Pons (tissue), 1 donor: ENCODE results near the gene RCBTB1.
A peak's percentile ranks its signal among the peaks of the same experiment; 100 is the strongest.
"Not testable (repeated sequence)": the region's sequence is repeated elsewhere in the genome, so short reads cannot be mapped to it uniquely, and the experiment has no call there.

Experiments used
- DNase-seq: peaks from one replicate; pipeline ENCODE4 v3.0.0-alpha.2; 2016; ENCODE audit warnings: low spot score

The RCBTB1 gene

DNA sequence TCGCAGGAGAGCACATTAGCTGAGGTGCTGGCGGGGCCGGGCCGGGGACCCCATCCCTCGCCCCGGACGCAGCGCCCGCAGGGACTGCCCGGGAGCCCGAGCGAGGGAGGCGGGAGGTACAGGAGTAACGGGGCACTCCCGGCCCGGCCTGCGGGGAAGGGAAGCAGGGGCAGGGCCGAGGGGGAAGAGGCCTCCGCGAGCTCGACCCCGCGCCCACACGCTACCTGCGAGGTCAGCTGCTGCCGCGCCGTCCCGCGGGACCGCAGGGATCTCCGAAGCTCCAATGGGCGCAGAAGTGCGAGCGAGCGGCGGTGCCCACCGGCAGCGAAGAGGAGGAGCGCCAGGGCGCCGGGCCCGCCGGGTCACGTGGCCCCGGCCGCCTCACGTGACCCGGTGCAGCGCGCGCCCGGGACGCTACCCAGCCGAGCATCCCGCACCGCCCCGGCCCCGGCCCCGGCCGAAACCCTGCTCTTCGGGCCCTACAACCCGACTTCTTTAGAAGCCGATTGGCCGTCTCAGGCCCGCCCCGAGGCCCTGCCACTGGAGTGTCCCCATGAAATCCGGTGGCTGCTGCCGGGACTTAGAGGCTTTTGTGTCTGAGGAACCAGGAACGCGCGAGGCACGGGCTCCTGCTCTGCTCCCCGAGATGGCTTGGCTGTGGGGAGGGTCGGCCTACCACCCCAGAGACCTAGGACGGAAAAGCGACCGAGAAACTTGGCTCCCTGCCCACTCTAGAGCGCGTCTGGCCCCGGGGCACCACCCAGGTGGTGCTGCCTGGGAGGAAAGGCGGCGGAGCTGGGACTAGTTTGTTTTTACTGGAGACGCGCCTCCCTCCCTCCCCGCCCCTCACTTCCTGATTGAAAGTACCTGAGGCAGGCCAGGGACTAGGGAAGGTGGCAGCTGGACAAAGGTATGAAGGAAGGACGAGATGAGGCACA, at the start of gene RCBTB1:
TSS of gene RCBTB1 (minus strand) at position 339 of the 938 bp plus-strand sequence. CDS start 18,279 bp downstream, outside the sequence.
- DNase-seq, result peak; percentile 60

DNA sequence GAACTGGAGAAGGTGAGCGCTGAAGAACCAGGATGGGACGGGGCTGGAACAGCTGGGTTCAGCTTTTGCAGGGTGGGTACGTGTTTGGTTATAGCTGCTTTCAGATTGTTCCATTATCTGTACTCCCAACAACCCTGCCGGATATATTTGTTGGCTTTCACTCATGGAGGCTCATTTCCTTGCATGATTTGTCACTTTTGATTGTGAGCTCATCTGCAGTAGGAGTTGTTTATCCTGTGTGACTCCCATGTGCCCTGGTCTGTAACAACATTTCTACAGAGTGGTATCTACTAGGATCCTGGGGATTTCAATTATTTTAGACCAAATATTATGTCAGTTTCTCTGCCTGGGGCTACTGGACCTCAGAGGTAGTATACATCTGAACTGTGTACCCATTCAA, 48.4 kb upstream of the RCBTB1 start:
- no peak for DNase-seq

DNA sequence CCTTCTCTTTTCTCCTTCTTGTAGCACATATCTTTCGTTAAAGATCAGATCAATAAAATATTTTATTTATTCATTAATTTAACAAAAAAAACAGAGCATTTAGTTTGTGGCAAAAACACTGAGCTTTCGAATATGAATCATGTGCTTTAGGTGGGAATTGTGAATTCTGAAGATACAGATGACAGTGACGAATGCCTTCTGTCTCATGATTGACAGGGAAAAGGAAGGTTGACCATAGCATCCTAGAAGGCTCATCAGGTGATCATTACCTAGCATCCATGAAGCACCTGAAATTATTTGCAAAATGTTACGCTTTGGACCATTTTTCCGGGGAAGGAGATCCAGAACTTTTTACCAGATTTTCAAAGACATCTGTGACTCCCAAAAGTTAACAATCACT, 46.8 kb upstream of the RCBTB1 start:
- DNase-seq, result no peak

DNA sequence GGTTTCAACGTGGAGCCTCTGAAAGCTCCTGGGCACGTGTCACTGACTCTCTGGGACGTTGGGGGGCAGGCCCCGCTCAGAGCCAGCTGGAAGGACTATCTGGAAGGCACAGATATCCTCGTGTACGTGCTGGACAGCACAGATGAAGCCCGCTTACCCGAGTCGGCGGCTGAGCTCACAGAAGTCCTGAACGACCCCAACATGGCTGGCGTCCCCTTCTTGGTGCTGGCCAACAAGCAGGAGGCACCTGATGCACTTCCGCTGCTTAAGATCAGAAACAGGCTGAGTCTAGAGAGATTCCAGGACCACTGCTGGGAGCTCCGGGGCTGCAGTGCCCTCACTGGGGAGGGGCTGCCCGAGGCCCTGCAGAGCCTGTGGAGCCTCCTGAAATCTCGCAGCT, 45.2 kb upstream of the RCBTB1 start:
- DNase-seq, result no peak

DNA sequence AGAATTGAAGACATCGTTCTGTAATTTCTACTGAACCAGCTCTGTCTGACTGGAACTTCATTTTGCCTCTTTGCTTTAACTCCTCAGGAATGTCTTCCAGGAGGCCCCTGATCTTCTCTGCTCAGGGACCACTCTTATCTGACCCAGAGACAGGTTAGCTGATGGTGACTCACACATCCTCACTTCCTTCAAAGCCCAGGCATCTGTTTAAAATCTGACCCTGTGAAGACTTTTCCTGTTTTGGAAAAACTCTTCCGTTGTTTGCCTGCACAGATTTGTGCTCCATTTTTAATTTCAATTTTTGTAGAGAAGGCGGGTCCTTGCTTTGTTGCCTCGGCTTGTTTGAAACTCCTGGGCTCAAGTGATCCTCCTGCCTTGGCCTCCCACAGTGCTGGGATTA, 44.6 kb upstream of the RCBTB1 start:
- no peak for DNase-seq

DNA sequence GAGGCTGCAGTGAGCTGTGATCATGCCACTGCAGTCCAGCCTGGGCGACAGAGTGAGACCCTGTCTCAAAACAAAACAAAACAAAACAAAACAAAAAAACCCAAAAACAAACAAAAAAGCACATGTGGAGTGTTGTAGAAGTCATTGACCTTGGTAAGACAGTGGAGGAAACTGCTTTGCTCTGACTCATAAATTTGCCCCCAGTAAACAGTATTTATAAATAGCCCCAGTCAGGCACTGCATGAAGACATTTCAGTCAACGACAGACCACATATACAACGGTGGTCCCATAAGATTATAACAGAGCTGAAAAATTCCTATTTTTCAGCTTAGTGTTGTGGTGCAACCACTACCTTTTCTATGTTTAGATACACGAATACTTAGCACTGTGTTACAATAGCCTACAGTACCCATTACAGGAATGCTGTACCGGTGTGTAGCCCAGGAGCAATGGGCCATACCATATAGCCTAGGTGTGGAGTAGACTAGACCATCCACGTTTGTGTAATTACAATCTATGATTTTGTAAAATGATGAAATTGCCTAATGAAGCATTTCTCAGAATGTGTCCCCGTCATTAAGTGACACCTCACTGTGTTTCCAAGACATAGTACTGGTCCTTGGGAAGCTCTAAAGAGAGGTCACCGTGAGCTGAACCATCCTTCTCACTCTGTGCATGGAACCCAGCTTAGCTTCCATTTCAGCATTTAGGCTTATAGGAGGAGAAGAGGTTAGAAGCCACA, 44.0 kb upstream of the RCBTB1 start:
- no peak for DNase-seq

DNA sequence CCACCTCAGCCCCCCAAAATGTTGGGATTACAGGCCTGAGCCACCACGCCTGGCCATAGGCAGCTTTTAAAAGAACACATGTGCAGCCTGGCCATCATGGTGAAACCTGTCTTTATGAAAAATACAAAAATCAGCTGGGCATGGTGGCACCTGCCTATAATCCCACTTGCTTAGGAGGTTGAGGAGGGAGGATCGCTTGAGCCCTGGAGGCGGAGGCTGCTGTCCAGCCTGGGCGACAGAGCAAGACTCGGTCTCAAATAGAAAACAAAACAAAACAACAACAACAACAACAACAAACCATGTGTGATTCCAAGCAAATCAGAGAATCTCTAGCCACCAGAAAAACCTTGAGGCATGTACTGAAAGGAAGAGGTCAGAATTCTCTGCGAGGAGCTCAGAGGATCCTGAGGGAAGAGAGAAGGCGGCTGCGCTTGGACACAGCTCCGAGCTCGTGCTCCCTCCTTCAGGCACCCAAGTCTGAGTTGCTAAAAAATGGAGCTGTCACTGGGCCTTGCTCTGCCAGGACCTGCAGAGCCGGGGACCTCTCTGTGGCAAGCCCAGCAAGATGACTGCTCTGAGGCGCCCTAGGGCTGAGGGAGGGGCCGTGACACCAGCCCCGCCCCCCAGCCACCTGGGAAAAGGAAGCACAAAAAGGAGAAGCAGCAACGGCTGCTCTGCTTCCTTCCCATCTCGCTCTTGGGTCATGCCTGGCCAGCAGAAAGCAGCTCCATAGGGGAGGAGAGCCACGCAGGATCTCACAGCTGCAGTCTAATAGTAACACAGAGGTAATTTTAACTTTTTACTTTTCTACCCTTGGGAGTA, 42.7 kb upstream of the RCBTB1 start, which contains the start of gene ARL11:
TSS of gene ARL11 (plus strand) at position 677 of the 822 bp plus-strand sequence. CDS start 1,941 bp downstream, outside the sequence.
- DNase-seq, result peak; percentile 51

DNA sequence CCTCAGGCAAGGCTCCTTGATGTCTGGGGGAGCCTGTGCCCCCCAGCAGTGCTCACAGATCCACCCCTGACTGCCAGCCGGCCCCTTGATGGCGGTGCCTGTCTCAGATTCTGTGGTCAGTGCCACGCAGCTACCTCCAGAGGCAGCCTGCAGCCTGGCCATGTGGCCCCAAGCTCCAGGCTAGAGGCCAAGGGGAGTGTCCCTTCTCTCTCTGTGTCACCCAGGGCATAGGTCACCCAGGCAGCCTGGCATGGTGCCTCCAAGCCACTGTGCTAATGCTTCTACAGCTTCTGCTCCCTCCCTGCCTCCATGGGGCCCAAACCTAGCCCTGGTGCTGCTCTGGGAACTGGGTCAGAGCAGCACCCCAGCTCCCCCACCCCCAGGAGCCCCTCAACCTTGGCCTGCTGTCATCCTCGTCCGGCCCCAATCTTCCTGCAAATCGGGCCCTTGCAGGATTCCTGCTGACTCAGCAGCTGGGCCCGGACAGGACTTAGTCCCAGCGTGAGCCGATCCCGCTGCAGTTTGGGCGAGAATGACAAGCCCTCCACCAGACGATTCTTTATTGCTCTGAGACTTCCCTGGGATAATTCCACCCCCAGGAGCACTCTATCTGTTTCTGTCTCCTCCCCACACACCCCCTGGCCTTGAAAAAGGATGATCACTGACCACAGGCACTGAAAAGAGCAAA, 40.2 kb upstream of the RCBTB1 start:
- no peak for DNase-seq

DNA sequence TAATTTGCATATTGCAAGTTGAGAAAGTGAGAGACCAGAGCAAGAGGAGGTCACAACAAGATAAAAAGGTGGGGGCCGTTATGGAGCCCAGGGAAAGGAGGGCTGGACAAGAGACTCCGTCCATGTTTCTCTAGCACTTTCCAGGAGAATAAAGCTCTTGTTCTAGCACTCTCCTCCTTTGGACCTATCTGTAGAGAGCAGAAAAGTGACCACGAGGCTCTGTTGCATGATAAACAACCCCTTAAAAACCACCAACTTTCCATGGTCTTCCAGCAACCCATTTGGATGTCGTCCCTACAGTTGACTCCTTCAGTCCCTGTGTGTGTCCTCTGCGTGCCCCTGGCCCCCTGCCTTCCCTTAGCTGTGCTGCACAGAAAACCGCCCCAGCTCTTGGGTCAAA, 38.9 kb upstream of the RCBTB1 start:
- no peak for DNase-seq

DNA sequence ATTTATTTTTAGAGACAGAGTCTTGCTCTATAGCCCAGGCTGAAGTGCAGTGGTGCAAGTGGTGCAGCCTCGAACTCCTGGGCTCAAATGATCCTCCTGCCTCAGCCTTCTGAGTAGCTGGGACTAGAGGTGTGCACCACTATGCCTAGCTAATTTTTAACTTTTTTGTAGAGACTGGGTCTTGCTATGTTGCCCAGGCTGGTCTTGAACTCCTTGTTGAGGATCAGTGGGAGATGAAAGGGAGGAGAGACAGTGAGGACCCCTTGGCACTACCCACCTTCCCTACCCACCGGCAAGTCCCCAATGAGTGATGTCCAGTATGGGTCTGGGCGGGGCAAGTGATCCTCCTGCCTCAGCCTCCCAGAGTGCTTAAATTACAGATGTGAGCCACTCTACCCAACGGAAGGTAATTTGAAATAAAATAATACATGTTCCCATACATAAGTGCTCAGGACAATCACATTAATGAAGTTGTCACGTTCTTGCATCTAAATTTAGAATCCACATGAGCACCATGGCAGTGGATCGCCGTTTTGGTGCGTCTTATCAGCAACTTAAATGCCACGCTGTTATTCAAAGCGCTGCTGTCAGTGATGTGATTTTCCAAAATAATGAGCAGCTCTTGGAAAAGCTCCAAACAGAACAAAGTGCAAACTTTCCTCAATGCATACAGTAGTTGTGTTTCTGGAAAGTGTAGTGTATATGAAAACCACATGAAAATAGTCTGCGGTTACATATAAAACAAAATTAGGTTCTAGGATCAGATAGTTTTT, 37.0 kb upstream of the RCBTB1 start:
- no peak for DNase-seq

DNA sequence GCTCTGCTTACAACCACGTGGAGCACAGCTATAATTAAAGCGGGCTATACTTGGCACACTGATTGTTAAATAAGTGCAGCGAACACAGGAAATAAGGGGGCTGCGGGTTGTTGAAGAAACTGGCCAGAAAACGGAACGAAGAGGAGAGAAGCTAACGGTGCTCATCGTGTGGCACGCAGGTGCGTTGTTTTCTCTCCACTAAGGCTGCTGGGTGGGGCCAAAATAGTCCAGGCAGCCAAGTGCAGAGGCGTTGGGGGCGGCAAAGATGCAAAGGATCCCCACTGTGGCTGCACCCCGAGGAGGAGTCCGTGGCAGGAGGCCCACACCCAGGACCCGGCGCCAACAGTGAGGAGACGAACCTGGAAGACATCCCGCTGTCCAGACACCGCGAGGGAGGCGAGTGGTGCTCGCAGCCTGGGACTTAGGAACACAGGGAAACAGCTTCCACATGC, 34.8 kb upstream of the RCBTB1 start:
- no peak for DNase-seq

DNA sequence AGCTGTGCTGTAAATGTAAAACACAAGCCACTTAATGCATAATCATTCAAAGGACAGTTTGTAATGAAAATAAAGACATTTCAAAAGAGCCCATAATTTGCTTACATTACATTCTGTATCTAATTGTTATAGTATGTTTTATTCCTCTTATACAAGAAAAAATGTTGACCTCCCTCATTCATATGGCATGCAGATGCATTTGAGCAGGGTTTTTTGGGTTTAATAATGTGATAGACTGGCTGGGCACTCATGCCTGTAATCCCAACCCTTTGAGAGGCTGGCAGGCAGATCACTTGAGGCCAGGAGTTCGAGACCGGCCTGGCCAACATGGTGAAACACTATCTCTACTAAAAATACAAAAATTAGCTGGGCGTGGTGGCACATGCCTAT, 31.3 kb upstream of the RCBTB1 start:
- DNase-seq, result no peak

DNA sequence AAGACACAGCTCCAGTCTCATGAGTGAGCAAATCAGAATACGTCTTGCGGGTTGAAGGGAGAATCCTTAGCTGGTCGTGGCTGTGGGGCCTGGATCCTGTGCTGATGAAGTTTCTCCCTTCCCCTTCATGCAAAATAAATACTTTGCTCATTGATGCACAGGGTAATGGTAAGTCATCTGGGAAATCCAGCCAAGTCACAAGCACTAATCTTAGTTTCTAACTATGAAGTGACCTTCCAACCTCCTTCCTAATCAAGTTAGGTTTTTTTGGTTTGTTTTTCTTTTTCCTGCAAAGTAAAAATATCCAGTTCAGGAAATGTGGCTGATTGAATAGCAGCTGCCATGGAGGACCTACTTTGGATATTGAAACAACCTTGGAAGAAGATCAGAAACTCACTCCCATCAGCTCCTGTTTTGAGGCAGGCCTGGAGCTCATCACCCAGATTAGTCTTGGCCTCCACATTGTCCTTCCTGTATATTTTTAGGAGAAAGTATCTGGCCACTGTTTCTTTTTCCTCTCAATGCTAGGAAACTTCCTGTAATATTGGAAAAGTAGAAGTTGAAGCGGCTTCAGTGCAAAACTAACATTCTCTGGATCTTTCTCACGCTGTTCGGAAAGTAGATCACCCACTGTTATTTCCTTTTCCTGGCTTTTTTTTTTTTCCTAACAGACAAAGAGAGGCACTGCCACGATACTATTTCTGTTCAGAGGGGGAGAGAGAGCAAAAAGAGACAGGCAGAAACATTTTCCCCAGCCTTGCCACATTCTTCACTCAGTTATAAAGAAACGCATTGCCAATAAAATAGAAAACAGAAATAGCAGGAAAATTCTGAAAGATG, 30.7 kb upstream of the RCBTB1 start:
- DNase-seq, result no peak

DNA sequence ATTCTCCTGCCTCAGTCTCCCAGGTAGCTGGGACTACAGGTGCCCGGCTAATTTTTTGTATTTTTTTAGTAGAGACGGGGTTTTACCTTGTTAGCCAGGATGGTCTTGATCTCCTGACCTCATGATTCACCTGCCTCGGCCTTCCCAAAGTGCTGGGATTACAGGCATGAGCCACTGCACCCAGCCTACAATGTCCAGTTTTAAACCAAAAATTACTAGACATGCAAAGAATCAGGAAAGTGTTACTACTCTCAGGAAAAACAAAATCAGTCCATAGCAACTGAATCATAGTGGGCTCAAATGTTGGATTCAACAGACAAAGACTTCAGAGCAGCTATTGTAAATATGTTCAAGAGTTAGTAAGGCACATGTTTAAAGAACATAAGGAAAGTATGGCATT, 26.7 kb upstream of the RCBTB1 start:
- not testable (repeated sequence) for DNase-seq

DNA sequence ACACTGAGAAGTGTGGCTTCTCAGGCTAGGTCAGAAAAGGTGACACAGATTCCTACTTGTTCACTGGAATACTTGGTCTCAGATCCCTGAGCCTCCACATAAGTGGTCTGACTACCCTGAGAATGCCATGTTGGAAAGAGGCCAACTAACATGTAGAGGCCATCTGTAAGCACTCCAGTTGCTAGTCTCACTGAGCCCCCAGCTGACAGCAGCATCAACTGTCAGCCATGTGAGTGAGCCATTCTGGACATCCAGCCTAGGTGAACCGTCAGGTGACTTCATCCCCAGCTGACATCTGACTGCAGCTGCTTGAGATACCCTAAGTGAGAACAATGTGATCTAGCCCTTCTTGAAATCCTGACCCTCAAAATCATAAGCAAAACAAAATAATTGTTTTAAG, 24.8 kb upstream of the RCBTB1 start:
- DNase-seq, result no peak

DNA sequence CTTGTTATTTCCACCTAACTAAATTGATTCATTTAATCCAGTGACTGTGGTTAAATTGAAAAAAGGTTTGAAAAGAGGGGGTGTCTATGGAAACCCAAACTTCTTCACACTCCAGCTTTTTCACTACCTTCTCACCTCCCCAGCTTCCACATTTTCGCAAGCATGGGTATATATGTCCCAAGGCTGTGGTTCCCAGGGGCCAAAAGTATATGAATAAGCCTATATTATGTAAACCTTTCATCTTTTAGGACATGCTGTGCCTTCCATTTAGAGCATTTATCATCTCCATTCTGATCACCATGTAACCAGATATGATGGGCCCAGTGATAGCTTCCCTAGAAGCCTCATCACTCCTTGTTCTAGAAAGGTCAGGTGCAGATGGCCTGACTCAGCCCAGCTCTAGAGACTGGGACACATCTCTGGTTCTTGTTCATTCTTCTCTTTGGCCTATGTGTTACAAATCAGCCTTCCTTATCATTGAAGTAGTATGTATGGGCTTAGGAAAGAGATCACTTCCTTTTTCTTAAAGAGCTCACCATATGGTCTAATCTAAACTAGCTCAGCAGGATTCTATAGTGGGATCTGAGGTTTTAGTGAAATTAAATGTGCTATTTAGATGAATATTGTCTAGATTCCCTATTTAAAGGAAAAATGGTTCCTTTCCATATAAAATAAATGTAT, 23.4 kb upstream of the RCBTB1 start:
- no peak for DNase-seq

DNA sequence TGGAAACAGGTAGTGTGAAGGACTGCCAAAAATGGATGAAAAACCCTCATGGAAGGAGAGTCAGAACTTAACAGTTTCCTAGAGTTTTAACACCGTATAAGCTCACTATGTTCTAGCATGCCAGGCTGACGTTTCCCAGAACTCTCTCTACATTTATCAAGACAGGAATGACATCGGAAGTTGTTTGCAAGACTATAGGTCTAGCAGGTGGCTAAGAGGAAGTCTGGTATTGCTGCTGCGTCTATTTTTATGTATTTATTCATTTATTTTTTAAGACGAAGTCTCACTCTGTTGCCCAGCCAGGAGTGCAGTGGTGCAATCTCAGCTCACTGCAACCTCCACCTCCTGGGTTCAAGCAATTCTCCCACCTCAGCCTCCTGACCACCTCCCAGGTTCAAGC, 22.4 kb upstream of the RCBTB1 start:
- no peak for DNase-seq

DNA sequence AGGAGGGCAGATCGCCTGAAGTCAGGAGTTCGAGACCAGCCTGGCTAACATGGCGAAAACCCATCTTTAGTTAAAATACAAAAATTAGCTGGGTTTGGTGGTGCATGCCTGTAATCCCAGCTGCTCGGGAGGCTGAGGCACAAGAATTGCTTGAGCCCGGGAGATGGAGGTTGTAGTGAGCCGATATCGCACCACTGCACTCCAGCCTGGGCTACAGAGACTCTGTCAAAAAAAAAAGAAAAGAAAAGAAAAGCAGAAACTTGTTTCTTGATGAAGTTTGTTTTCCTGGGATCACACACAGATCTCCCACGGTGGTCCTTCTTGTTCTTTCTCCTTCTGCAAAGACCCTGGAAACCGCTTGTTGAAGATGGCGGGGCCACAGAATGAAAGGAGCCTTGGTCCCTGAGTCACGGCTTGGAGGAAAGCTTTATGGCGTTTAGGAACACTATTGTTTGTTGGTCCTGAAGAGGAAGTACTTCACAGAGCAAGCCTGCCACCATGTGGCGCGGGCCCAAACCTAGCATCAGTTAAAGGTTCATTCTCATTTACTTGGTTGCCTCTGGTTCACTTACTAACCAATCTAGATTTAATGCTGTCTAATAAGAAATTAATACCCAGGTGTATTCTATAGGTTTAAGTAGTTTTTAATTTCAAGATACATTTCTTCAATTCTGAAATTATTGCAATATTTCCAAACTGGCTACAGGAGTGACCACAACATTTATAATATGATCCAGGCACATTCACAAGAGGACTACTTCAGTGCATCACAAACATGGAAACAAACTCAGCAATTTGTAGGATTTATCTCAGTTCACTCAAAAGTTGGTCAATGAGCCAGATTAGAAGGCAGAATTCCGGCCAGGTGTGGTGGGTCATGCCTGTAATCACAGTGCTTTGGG, 21.6 kb upstream of the RCBTB1 start:
- peak; percentile 96 for DNase-seq
